Frontal cortex (tissue), 4 donors: ENCODE data around the gene MVK. TPM values are rescaled to one million over a fixed set of nuclear protein-coding genes. Genes with fewer than 3 reads are reported as not detected.

ENCODE experiments used
- DNase-seq, 2 donors: peaks; one replicate each; pipeline ENCODE4 v3.0.0; 2012; ENCODE audit warnings: low spot score in 2 of 2
- FAIRE-seq: peaks from 2 replicates; lab custom pipeline; 2012; peaks lifted over from hg19 to GRCh38; lab: Jason Lieb, UNC
- total RNA-seq: library from RNA; depleted of rRNA; stranded (reverse); fragments of >200 nt; gene quantifications from one replicate; pipeline ENCODE4 v1.2.3, GENCODE V29; 2014
- donor health status: control.
- donor health status: control.
- donor health status: control.

The MVK gene
- total RNA-seq, 1 donor from 2014 or later: 14.3 TPM

- FAIRE-seq: no peak
These were observed 30.7 kb upstream of the MVK start for GRCh38 chr12:109542876-109543275.

GRCh38 chr12:109544955-109545531, 28.6 kb upstream of the MVK start:
- no peak for DNase-seq
- no peak for FAIRE-seq

More at GRCh38 chr12:109542876-109543275, 30.7 kb upstream of the MVK start:
- no peak for DNase-seq

GRCh38 chr12:109545826-109546225, 27.8 kb upstream of the MVK start:
- no peak for DNase-seq
- no peak for FAIRE-seq

- no peak for DNase-seq
These were observed 26.3 kb upstream of the MVK start for GRCh38 chr12:109547286-109547685.

GRCh38 chr12:109548258-109548657, 25.3 kb upstream of the MVK start:
- no peak for DNase-seq
- FAIRE-seq: no peak

More at GRCh38 chr12:109547286-109547685, 26.3 kb upstream of the MVK start:
- no peak for FAIRE-seq

- DNase-seq: no peak
These were observed 23.9 kb upstream of the MVK start for GRCh38 chr12:109549613-109550270.

GRCh38 chr12:109550281-109550680, 23.3 kb upstream of the MVK start:
- no peak for FAIRE-seq
- no peak for DNase-seq

More at GRCh38 chr12:109549613-109550270, 23.9 kb upstream of the MVK start:
- FAIRE-seq: no peak

GRCh38 chr12:109551108-109551507, 22.5 kb upstream of the MVK start:
- FAIRE-seq: no peak
- no peak for DNase-seq

GRCh38 chr12:109552971-109553370, 20.6 kb upstream of the MVK start:
- DNase-seq (no peak), FAIRE-seq (no peak)

GRCh38 chr12:109553483-109553882, 20.1 kb upstream of the MVK start:
- FAIRE-seq (no peak), DNase-seq (no peak)

- FAIRE-seq (no peak), DNase-seq (no peak)
These were observed 19.6 kb upstream of the MVK start for GRCh38 chr12:109553906-109554500.

- DNase-seq: no peak
- no peak for FAIRE-seq
These were observed 18.8 kb upstream of the MVK start for GRCh38 chr12:109554761-109555160.

GRCh38 chr12:109555431-109556315, 17.9 kb upstream of the MVK start:
- no peak for DNase-seq
- no peak for FAIRE-seq

GRCh38 chr12:109557200-109557599, 16.4 kb upstream of the MVK start:
- FAIRE-seq (no peak), DNase-seq (no peak)

GRCh38 chr12:109557805-109558204, 15.8 kb upstream of the MVK start:
- FAIRE-seq (no peak), DNase-seq (no peak)

GRCh38 chr12:109558374-109559199, 15.0 kb upstream of the MVK start:
- FAIRE-seq (no peak), DNase-seq (no peak)

- no peak for DNase-seq
- FAIRE-seq: no peak
These were observed 14.4 kb upstream of the MVK start for GRCh38 chr12:109559200-109559505.

GRCh38 chr12:109559601-109560000, 14.0 kb upstream of the MVK start:
- FAIRE-seq: no peak
- DNase-seq: no peak

- no peak for FAIRE-seq
These were observed 12.5 kb upstream of the MVK start for GRCh38 chr12:109560867-109561710.

More at GRCh38 chr12:109560867-109561710, 12.5 kb upstream of the MVK start:
- DNase-seq: no peak
